Measurements from ENCODE around the gene PCSK5.

DNA sequence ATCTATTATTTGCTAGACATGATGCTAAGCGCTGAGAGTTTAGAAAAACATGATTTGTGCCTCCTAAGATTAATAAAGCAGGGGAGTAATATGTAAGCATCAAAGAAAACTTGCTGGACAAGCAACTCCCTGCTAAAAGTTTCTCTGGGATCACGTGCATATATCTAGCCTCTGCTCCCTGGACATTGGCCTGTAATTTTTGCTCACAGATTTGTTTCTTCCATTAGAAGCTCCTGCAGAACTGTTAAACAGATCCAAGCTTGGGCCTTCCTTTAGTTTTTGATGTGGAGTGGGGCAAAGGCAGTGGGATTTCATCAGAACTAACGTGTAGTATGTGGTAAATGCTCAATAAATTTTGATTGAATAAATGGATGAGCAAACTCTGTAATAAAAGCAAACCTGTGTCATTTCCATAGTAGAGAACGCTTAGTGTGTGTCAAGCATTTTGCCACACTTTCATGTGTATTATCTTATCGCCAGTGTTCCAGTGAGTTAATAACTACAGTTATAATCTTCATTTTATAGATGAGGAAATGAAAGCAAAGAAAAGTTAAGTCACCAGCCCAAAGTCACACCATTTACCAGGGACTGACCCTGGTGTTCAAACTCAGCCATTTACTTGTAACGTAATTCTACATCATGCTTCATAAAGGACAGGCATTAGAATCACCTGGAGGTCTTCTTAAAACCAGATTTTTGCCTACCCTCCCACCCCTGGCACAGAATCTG lies 100.3 kb downstream of the PCSK5 start:
- TF ChIP-seq, protein P1, sequence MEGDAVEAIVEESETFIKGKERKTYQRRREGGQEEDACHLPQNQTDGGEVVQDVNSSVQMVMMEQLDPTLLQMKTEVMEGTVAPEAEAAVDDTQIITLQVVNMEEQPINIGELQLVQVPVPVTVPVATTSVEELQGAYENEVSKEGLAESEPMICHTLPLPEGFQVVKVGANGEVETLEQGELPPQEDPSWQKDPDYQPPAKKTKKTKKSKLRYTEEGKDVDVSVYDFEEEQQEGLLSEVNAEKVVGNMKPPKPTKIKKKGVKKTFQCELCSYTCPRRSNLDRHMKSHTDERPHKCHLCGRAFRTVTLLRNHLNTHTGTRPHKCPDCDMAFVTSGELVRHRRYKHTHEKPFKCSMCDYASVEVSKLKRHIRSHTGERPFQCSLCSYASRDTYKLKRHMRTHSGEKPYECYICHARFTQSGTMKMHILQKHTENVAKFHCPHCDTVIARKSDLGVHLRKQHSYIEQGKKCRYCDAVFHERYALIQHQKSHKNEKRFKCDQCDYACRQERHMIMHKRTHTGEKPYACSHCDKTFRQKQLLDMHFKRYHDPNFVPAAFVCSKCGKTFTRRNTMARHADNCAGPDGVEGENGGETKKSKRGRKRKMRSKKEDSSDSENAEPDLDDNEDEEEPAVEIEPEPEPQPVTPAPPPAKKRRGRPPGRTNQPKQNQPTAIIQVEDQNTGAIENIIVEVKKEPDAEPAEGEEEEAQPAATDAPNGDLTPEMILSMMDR (IDR thresholded peaks at IDR 0.05) = no peak
- TF ChIP-seq POLR2A (IDR thresholded peaks at IDR 0.05) = no peak

Measured in adrenal gland (tissue), 5 donors.